Left lung (tissue), 10 donors: ENCODE measurements around the gene AACS. TPM values are rescaled to one million over a fixed set of nuclear protein-coding genes. Genes with fewer than 3 reads are reported as not detected.
"Not testable (repeated sequence)": the region's sequence is repeated elsewhere in the genome, so short reads cannot be mapped to it uniquely, and the experiment has no call there.

Experiments used
- ATAC-seq: fragments of 200-7000 bp; cut with Tn5 transposase; one replicate; pipeline ENCODE4 v1.9.1; 2020; ENCODE audit warnings: moderate library complexity
- DNase-seq, 4 donors: peaks; one replicate each; pipeline ENCODE4 v3.0.0-alpha.2; 2013 to 2020
- H3K27ac ChIP-seq, 2 donors: fragments of 200-600 bp; sonication (generic) in 1 of 2; one replicate each; pipeline versions ENCODE4 v1.5.0 to v1.8.0; 2020 to 2021
- H3K27me3 ChIP-seq, 2 donors: fragments of 200-600 bp; sonication (generic) in 1 of 2; one replicate each; pipeline versions ENCODE4 v1.5.0 to v1.8.0; 2020 to 2021
- H3K36me3 ChIP-seq, 2 donors: fragments of 200-600 bp; sonication (generic) in 1 of 2; one replicate each; pipeline versions ENCODE4 v1.5.0 to v1.8.0; 2020 to 2021
- H3K4me1 ChIP-seq, 2 donors: fragments of 200-600 bp; one replicate each; pipeline ENCODE4 v1.8.0; 2021
- H3K4me3 ChIP-seq, 2 donors: fragments of 200-600 bp; sonication (generic) in 1 of 2; one replicate each; pipeline versions ENCODE4 v1.5.0 to v1.8.0; 2020 to 2021; ENCODE audit warnings: mild to moderate bottlenecking in 1 of 2
- H3K9me3 ChIP-seq, 2 donors: fragments of 200-600 bp; sonication (generic) in 1 of 2; one replicate each; pipeline versions ENCODE4 v1.5.0 to v1.8.0; 2020 to 2021
- intact Hi-C, 2 donors: fragments of 100-400 bp; cut with DNase I; formaldehyde crosslinking; loops; one replicate each; pipeline versions ENCODE4 v1.11.2 to v1.14.2; 2022
- polyA plus RNA-seq, 6 donors: library from polyadenylated mRNA; unstranded; fragments of 120-200 nt; gene quantifications; one replicate each; pipeline ENCODE4 v1.2.1, GENCODE V29; 2013; ENCODE audit not compliant: insufficient read length in 6 of 6
- total RNA-seq, 2 donors: library from RNA; stranded (reverse); fragmentation: NEBNext Ultra II Directional; extraction: Animal tissue kit (Norgen Biotek cat#: 25700); gene quantifications; one replicate each; pipeline ENCODE4 v1.2.1, GENCODE V29; 2021
- TF ChIP-seq, protein P1 (sequence below), 2 donors: fragments of 200-600 bp; sonication (generic) in 1 of 2; IDR thresholded peaks; one replicate each; pipeline versions ENCODE4 v1.5.0 to v1.8.0; 2021; ENCODE audit warnings: antibody characterized with exemption in 2 of 2
- donor health status: DM: no; HTN: yes; CAD: no.
- donor health status: DM: no; HTN: no; CAD: no.

Gene AACS
- total and polyA plus RNA-seq, 8 donors, result 23.7 to 36.9 (median 27.2) TPM

GRCh38 chr12:125025606-125026235 is 39.5 kb upstream of the AACS start:
- DNase-seq, result no peak
- no peak for ATAC-seq
- intact Hi-C loops, result no loop called here
- no peaks in the 10 kb centered on the region for H3K27me3 ChIP-seq
- H3K4me1 ChIP-seq, result no peaks in the 10 kb centered on the region
- H3K4me3 ChIP-seq, result no peak overlapping the region
- H3K36me3 ChIP-seq, result peaks cover 0 to 14% of the 10 kb centered on the region in 2 donors
- TF ChIP-seq, protein P1, sequence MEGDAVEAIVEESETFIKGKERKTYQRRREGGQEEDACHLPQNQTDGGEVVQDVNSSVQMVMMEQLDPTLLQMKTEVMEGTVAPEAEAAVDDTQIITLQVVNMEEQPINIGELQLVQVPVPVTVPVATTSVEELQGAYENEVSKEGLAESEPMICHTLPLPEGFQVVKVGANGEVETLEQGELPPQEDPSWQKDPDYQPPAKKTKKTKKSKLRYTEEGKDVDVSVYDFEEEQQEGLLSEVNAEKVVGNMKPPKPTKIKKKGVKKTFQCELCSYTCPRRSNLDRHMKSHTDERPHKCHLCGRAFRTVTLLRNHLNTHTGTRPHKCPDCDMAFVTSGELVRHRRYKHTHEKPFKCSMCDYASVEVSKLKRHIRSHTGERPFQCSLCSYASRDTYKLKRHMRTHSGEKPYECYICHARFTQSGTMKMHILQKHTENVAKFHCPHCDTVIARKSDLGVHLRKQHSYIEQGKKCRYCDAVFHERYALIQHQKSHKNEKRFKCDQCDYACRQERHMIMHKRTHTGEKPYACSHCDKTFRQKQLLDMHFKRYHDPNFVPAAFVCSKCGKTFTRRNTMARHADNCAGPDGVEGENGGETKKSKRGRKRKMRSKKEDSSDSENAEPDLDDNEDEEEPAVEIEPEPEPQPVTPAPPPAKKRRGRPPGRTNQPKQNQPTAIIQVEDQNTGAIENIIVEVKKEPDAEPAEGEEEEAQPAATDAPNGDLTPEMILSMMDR (IDR thresholded peaks at IDR 0.05), result no peak
- no peak overlapping the region for H3K27ac ChIP-seq
- H3K9me3 ChIP-seq, result no peaks in the 10 kb centered on the region

GRCh38 chr12:125028106-125028505 is 37.1 kb upstream of the AACS start:
- H3K36me3 ChIP-seq, result peaks cover 0 to 14% of the 10 kb centered on the region in 2 donors

DNA sequence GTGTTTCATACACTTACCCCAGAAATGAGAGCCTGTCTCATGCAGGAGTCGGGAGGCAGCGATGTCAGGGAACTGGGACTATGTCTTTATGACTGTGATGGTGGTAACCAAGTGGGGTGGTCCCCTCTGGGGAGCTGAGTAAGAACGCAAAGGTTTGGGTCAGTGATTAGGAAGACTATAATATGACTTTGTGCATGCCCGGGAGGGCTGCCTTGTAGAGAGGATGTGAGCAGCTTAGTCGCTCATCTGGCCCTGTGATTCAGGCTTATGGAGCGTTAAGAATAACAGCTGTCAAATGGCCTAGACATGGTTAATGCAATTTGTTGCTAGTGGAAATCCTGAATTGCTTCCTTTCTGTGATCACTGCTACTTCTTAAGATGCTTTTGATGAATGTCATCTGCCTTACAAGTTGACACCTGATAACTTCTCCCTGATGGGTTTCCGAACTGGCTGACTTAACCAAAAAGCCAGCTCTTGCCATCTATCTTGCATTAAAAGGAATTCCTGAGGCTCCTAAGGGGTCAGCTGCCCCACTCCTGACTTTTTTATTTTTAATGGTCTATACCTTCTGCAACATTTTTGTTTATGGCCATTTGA is 35.4 kb upstream of the AACS start:
- TF ChIP-seq, protein P1 (IDR thresholded peaks at IDR 0.05), result no peak
- peaks cover 0 to 6% of the 10 kb centered on the region in 2 donors for H3K9me3 ChIP-seq

More at GRCh38 chr12:125028106-125028505, 37.1 kb upstream of the AACS start:
- no peak for ATAC-seq
- intact Hi-C loops, result no loop called here
- DNase-seq, result no peak
- Histone ChIP-seq H3K27me3 (no peaks in the 10 kb centered on the region), H3K27ac (no peak overlapping the region), H3K9me3 (no peaks in the 10 kb centered on the region), H3K4me3 (no peak overlapping the region), H3K4me1 (no peaks in the 10 kb centered on the region)
- TF ChIP-seq, protein P1 (IDR thresholded peaks at IDR 0.05), result no peak

DNA sequence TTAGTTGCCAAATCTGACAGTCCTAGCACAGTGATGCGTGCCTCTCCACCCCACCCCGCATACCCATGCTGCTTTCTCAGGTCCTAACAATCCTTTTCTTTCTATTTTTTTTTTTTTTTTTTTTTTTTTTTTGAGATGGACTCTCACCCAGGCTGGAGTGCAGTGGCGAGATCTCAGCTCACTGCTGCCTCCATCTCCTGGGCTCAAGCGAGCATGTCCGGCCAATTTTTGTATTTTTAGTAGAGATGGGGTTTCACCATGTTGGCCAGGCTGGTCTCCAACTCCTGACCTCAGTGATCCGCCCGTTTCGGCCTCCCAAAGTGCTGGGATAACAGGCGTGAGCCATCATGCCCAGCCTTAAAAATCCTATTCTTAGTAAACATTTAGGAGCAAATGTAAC is 33.8 kb upstream of the AACS start:
- H3K4me1 ChIP-seq, H3K36me3 ChIP-seq, H3K9me3 ChIP-seq, DNase-seq, H3K27me3 ChIP-seq, H3K4me3 ChIP-seq, H3K27ac ChIP-seq, intact Hi-C loops, ATAC-seq: not testable (repeated sequence)

More for the DNA sequence above, 35.4 kb upstream of the AACS start:
- Histone ChIP-seq H3K27ac (no peak overlapping the region), H3K36me3 (peaks cover 0 to 13% of the 10 kb centered on the region in 2 donors), H3K4me3 (no peak overlapping the region), H3K4me1 (no peaks in the 10 kb centered on the region), H3K27me3 (no peaks in the 10 kb centered on the region)
- no peak for DNase-seq
- intact Hi-C loops, result no loop called here
- no peak for ATAC-seq

GRCh38 chr12:125032466-125033152 is 32.6 kb upstream of the AACS start:
- Histone ChIP-seq H3K36me3 (no peaks in the 10 kb centered on the region), H3K27me3 (no peaks in the 10 kb centered on the region), H3K4me3 (no peak overlapping the region), H3K9me3 (peaks cover 0 to 9% of the 10 kb centered on the region in 2 donors), H3K27ac (no peak overlapping the region), H3K4me1 (no peaks in the 10 kb centered on the region)
- no peak for ATAC-seq
- no peak for DNase-seq
- TF ChIP-seq, protein P1 (IDR thresholded peaks at IDR 0.05), result no peak
- intact Hi-C loops, result no loop called here
